Dermis blood vessel endothelial cell (primary cell): ENCODE results near the gene CLDN19. TPM values are rescaled to one million over a fixed set of nuclear protein-coding genes. Genes with fewer than 3 reads are reported as not detected.

ENCODE experiments used
- DNase-seq: peaks from one replicate; pipeline ENCODE4 v3.0.0; 2010
- total RNA-seq: library from RNA; depleted of rRNA; stranded (reverse); fragments of >200 nt; gene quantifications from 2 replicates; pipeline ENCODE4 v1.2.3, GENCODE V29; 2014

The CLDN19 gene
- total RNA-seq, result 0.05 TPM in 1 of 2 replicates, not detected in the other

DNA sequence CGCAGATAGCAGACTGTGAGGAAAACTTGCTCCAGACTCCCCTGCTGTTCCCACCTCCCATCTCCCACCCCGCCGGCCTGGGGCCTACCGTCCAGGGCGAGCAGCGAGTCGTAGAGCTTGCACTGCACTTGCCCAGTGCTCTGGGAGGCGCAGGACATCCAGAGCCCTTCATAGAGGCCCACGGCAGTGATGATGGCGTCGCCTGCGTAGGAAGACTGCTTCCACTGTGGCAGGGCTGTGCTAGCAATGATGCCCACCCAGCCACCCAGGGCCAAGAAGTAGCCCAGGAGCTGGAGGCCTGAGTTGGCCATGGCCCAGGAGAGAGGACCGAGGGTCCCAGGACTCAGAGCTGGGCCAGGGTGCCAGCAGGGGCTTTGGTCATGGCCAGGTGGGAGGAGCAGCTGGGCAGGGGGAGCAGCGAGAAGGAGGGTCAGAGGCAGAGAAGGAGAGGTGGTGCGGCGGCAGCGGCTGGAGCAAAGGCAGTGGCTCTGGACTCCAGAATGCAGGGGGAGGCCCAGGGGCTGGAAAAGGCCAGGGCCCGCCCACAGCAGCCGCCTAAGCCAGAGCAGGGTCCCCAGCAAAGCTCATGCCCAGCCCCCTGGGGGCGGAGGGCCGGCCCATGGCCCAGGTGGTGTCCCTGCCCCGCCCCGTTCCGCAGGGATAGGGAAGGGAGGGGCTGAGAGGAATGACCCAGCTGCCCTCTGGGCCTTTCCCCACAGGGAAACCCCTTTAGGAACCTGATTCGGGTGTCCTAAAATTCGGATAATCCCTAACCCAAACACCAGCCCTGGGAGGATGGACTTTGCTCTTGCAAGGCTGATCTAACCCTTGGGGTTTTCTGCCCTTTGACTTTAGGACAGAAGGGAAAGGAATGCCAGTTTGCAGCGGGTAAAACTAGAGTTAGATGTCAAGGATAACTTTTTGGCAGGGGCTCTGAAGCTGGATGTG lies at the start of gene CLDN19:
Gene CLDN19 (minus strand): TSS at position 484 of the 948 bp plus-strand sequence. CDS start 173 bp downstream, at position 311.
- no peak for DNase-seq

DNA sequence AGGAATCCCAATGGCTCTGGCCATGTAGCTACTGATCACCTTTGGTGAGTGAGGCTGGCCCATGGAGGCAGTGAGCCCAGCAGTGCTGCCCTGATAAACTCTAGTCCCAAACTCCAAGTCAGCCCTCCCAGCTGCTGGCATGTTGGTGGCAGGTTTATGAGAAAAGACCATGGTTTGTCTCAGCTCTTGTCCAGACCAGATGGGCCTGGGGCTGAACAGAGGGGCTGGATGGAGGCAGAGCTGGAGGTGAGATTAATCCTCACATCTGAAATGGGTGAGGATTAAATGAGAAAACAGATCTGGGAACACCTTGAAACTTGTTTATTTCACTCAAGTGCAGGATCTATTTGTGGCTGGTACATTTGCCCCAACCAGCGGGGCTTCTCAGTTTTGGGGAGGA lies 48.0 kb upstream of the CLDN19 start:
- no peak for DNase-seq

DNA sequence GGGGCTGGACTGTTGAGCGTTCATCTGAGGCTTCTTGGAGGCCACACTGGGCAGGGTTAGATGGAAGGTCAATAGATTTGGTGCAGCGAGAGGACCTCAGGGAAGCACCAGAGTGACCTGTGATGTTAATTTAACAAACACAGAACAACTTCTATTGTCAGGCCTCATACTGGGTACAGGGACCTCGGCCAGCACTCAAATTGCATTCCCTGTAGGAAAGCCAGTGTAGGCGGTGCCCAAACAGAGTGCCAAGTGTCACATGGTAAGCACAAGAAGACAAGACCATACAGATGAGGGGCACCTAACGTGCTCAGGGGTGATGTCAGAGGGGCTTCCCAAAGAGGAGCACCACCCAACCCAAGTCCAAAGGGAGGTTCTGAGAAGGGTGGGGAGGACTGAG lies 46.1 kb upstream of the CLDN19 start:
- no peak for DNase-seq

GRCh38 chr1:42784946-42785693 lies 45.1 kb upstream of the CLDN19 start, which contains the start of gene TMEM269:
TMEM269 (plus strand) TSS chr1:42784991; CDS start chr1:42789894, 4,903 bp downstream.
- peak; percentile 44 for DNase-seq

DNA sequence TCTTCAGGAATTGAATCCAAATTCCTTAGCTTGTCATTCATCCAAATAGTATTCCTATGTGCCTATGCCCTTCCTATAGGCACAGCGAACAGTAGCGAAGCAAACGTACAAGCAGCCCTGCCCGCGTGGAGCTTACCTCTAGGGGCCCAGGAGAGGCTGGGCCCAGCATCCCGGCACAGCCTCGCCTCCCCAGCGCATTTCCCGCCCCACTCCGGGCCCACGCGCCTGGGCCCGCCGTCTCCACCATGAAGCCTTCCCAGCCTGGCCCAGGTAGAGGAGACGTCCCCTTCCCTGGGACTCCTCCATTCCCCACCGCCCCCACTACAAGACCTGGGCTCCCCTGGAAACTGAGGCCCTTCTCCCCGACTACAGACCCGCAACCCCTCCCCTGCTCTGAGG lies 44.5 kb upstream of the CLDN19 start:
- DNase-seq, result no peak

DNA sequence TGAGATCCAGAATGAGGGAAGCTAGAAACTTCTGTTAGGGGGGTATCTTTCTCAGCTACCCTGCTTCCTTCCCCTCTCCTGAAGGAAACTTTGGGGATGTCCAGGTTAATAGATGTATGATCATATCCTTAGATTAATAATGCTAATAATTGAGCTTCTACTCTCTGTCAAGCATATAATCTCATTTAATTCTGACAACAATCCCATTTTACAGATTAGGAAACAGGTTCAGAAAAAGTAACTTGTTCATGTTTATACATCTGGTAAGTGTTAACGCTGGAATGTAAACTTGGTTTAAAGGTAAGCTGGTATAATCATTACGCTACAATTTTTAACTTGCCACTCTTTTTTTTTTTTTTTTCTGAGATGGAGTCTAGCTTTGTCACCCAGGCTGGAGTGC lies 43.1 kb upstream of the CLDN19 start:
- DNase-seq, result no peak

DNA sequence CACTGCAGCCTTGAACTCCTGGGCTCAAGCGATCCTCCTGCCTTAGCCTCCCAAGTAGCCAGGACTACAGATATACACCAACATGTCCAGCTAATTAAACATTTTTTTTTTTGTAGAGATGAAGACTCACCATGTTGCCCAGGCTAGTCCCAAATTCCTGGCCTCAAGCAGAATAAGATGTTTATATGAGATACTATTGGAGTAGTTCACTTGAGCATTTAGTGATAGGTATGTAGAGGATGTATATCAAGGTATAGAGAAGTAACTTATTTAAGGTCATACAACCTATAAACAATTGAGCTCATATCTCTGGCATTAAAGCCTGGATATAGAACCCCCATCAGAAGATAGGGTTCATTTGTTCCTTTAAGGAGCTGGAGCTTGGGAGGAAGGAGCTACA lies 40.1 kb upstream of the CLDN19 start:
- DNase-seq, result no peak

GRCh38 chr1:42779725-42780124 lies 39.7 kb upstream of the CLDN19 start:
- no peak for DNase-seq

DNA sequence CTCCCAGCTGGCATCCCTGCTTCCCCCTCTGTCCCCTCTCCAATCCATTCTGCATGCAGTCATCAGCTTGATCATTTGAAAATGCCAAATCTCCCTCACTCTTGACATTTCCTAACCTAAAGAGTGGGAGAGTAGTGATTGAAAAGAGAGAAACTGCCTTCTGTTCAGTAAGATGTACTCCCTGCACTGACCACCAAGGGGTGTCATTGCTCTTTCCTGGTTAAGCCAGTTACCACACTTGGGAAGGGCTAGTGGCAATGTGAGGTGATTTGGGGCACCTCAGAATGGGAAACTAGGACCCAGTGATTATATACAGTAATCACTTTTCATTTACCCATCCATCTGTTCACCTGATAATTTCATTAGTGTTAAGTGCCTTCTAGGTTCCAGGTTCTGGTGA lies 37.8 kb upstream of the CLDN19 start:
- peak; percentile 71 for DNase-seq

GRCh38 chr1:42776502-42776901 lies 36.5 kb upstream of the CLDN19 start:
- no peak for DNase-seq

GRCh38 chr1:42774928-42775526 lies 35.0 kb upstream of the CLDN19 start:
- DNase-seq, result no peak

- DNase-seq, result no peak
Measured at GRCh38 chr1:42773420-42773819, 33.4 kb upstream of the CLDN19 start.

- no peak for DNase-seq
Measured at GRCh38 chr1:42769811-42770210, 29.8 kb upstream of the CLDN19 start.

DNA sequence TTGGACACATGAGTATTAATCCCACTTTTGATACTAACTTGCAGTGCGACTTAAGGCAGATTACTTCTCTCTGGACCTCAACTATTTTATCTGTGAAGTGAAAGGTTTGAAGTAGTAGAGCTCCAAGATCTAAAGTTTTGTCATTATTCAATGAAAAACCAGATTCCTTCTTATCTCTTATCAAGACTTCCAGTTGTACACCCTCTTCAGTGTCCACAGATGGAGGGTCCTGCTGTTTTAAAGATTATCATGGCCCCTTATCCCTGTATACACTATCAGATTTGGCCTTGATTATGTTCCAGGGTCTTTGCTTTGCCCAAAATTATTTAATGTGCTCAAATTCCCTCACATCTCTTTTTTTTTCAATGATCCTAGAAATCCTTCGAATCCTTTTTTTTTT lies 28.1 kb upstream of the CLDN19 start:
- no peak for DNase-seq

DNA sequence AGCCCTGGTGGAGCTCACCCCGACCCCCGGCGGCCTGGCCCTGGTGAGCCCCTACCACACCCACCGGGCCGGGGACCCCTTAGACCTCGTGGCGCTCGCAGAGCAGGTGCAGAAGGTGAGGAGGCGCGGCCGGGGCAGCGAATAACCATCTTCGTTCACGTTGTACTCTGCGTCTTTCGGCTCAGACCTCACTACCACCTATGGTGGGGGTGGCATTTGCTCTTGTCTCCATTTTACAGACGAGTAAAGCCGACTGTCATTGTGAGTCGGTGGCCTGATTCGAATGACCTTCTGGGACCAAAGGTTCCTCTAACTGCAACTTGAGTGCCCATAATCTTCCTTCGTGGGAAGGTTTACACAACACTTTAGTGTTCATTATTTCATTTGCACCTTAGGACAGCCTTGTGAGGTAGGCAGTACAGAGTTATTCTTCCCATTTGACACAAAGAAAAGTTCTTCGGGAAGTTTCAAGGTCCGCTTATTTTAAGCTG lies 27.5 kb upstream of the CLDN19 start:
- DNase-seq, result no peak

GRCh38 chr1:42766741-42767509 lies 26.9 kb upstream of the CLDN19 start, which contains the start of the genes C1orf50 and P3H1:
C1orf50 (plus strand) TSS chr1:42767249; CDS start chr1:42767312, 63 bp downstream.
P3H1 (minus strand) TSS chr1:42767028; CDS start chr1:42766971, 57 bp downstream.
- peak; percentile 99 for DNase-seq

GRCh38 chr1:42765832-42766740 lies 26.1 kb upstream of the CLDN19 start:
- peak; percentile 70 for DNase-seq

DNA sequence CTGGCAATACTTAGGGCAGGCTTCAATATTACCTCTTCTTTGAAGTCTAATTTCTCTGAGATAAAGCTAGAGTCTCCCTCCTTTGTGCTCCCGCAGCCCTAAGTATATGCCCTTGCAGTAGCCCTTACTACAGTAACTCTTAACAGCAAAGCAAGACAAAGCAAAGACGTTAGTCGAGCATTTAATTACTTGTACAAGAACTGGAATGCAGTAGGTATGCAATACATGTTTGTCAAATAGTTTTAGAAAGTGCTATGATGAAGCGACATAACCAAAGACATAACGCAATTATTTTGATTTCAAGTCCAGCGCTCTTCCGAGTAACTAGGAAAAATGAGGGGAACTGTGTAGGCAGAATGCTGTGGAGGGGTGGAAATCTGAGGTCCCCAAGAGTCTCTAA lies 25.2 kb upstream of the CLDN19 start:
- DNase-seq, result peak; percentile 15

DNA sequence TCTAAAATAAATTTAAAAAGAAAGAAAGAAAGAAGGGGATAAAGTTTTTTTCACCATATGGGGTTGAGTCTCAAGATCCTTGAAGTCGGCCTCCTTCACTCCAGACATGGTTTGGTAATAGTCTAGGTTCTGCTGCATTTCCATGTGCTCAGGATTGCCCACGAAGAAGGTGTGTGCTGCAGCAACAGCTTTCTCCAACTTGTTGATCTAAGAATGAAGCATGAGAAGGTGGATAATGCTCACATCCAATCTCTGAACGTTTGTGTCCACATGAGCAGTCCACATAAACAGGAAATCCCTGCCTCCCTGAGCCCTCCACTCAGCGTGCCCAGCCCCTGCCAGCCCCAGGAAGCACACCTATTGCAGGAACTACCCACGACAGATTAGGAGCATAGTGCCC lies 22.2 kb upstream of the CLDN19 start:
- DNase-seq, result no peak

- DNase-seq, result no peak
Measured at GRCh38 chr1:42761567-42761966, 21.5 kb upstream of the CLDN19 start.

GRCh38 chr1:42759114-42759513 lies 19.1 kb upstream of the CLDN19 start:
- DNase-seq, result no peak
